GM19099 (cell line): Measurements from ENCODE around the gene FAM168B.

Source experiments
- POLR2A ChIP-seq: IDR thresholded peaks from 3 replicates; pipeline ENCODE4 v1.6.1; 2011; ENCODE audit warnings: low read depth; ENCODE audit not compliant: insufficient read length; ENCODE audit errors: extremely low read depth

FAM168B gene

DNA sequence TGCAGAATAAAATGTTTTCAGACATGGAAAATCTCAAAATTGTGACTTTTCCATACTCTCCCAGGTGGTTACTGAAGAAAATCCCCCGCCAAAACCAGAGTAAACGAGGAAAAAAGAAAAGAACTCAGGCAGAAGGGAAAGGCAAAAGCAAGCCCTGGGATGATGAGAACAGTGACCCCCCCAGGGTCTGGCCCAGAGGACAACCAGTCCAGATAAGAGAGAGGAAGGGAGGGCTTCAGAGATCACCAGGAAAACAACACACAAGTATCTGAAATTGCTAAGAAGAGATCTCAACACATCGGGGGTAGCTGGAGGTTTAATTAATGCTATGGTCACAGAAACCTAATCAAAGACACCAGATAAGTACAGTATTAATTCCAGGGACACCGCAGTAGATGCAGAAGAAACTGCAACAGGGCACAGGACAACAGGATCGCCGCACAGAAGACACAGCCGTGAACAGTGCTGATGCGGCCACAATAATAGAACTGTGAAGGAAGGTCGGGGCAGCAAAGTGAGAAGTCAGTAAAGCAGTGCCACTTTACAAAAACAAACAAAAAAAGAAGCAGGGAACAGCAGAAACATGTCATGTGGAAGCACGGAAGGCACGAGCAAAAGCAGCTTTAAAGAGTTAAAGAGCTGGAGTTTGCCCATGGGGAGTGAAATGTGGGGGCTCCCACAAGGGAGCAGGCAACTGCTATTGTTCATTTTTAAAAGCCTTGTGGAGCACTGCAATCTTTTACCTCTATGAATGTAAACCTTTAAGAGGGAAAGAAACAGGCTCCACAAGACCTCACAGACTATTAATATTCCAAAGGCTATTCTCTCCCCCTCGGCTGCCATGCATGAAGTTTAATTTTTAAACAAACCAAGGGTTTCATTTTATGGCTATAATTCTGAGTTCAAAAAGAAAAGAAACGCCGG, 28.4 kb downstream of the FAM168B start:
- TF ChIP-seq POLR2A = no peak

DNA sequence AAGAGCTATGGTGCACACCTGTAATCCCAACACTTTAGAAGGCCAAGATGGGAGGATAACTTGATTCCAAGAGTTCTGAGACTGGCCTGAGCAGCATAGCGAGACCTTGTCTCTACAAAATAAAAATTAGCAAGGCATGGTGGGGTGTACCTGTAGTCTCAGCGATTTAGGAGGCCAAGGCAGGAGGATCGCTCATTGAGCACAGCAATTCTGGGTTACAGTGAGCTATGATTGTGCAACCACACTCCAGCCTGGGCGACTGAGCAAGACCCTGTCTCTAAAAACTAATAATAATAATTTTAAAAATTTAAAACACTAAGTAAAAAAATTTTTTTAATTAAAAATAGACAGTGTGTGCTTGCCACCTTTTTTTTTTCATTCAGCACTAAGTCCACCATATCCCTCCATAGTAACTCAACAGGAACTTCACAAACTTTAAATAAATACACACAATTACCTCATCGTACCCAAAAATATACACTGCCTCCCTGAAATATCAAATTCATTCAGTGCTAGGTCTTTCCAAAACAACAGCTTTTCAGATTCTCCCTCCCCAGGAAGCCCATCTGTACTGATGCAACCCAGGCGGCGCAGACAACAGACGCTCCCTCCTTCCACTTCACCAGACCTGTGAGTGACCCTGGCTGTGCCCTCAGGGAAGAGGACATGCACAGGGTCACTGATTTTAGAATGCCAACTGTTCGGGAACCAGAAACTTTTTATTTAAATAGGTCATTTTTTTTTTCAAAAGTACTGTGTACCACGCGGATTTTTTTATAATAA, 29.6 kb downstream of the FAM168B start:
- TF ChIP-seq POLR2A = no peak

DNA sequence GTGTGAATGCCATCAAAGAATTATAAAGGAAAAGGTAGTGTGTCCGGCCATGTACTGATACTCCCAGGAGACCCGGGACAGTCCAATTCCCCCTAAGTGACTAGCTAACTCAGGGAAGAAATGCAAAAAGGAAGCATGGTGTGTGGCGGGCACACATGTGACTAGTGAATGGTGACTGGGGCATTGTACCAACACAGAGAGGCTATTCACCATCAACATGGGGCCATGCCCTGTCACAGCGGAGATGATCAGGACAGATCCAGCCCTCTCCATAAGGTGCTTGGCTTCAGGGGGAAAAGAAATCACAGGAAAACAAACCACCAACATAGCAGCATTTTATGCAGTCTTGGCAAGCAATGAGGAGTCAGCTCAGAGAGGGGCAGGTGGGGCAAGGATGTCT, 34.3 kb downstream of the FAM168B start:
- no peak for TF ChIP-seq POLR2A

DNA sequence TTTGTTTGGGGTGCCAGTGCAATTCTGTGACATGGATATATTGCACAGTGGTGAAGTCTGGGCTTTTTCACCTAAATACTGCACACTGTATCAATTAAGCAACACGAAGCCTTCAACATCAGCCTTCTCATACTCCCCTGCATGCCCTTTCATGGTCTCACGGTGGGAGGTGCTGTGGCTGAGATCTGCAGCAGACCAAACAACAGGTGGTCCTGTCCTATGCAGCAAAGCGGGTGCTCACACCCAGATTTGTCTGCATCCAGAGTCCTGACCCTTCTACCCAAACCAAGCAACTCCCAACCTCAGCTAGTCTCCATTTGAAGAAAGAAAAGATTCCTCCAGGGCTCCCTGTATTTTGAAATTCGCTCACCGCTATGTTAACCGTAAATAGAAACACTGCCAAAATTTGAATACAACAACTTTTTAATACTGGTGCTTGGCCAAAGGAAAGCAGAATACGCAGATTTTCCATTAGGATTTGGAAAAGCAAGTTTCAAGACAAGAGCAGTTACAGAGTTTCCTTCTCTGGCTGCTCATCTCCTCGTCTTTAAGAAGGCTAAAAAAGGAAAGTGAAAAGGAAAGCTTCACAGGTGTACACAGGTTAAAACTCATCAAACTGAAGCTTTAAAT, 34.9 kb downstream of the FAM168B start:
- TF ChIP-seq POLR2A = no peak

DNA sequence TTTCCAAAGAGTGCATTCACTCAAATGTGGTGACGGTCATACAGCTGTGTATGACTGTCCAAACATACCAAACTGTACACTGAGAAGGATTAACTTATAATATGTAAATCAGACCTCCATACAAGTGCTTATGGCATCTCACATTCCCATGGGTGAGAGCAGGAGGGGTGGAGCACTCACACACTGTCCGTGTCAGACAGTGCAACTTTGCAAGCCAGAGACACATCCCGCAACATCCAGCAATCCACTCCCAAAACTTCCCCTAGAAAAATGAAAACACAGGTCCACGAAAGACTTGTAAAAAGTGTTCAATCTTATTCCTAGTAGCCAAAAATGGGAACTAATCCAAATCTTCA, 36.4 kb downstream of the FAM168B start:
- TF ChIP-seq POLR2A = no peak

DNA sequence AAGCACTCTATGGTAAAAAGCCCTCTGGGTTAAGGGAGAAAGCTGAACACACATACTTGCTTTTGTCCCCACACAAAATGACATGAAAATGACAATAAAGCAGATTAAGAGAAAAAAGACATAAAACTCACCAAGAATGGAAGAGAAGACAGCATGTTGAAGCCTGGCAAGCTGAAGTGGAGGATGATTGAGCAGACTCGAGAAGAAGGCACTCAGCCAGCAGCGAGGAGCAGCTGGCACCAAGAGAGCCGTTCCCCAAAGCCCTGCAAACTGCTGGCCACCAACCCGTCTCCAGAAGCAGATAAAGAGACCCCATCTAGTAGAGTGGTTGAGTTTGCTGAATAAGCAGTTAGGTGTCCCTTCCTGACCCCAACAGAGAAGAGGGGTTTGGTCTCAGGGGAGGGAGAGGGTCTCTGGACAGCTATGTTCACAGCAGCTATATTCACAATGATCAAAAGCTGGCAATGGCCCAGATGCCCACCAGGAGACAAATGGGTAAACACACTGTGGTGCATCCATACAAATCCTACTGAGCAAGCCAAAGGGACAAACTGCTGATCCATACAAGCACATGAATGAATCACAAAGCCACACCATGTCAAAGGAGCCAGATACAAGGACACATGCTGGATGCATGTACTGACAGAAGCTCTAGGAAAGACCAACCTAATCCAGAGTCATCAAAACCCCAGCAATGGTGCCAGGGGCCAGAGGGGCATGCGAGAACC, 36.9 kb downstream of the FAM168B start:
- TF ChIP-seq POLR2A = no peak

DNA sequence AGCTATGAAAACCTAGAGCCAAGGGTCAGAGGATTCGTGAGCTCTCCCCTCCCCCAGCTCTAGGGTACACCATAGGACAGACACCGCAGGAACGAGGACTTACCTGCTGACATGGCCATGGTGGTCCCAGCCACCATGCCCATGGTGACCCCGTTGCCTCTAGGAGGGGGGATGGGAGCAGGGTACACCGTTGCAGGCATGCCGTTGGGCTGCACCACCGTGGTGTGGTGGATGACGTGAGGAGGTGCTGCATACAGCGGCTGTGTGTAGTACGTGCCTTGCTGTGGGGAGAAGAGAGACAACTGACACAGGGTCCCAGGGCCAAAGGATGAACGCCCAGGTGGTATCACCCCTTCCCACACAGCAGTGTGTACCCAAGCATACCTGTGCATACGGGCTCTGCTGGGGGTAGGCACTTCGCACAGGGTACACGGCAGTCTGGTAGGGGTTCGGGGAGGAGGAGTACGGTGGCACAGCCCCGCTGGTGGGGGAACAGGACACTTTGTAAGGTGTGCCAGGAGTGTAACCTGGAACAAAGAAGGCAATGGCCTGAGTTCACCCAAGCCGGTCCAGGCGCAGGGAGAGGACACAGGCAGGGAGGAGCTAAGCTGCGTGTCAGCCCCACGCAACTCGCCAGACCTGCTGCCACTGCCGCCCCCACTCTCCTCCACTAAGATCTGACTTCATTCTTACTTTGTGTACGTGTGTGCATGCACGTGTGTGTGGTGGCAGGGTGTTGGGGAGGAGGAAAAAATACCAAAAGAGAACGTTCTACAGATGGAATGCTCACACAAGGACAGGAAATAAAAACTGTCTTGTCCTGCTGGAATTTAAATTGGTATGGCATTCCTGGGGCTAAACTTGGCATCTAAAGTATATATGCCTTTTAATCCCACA, 37.8 kb downstream of the FAM168B start:
- no peak for TF ChIP-seq POLR2A

DNA sequence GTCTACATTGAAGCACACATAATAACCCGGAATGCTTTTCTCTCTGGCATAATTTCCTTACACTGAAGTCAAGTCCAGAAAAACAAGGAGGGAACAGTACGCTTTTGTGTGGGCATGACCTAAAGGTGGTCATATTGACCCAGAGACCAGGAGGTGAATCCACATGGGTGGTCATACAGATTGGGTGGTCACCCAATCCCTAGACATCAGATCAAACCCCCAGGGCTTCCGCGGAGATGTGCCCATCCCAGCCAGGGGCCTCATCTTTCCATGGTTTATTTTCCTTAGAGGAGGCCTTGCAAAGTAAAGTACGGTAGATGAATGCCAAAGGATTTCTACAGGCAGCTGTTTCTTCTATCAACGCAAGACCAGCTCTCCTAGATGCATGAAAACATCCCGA, 38.8 kb downstream of the FAM168B start:
- no peak for TF ChIP-seq POLR2A

DNA sequence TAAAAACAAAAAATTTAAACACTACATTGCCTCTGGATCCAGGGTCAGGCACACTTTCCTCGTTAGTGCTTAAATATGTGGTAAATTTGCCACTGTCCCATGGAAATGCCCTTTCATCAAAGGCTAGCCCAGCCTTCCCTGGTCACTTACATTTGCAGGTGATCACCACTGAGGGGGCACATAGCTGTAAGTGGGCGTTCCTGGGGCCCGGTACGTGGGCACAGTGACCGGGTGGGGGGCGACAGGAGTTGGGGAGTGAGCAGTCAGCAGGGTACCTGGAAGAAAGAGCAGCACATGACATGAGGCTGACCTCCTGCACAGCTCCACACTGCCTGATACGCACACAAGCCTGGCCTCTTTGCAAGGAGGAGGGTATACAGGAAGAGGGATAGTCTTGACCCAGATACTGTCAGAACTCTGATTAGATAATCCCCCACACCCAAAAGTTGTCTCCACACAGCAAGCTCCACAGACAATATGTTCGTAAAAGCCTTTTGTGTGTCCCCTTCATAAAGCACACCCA, 40.5 kb downstream of the FAM168B start:
- TF ChIP-seq POLR2A = no peak

DNA sequence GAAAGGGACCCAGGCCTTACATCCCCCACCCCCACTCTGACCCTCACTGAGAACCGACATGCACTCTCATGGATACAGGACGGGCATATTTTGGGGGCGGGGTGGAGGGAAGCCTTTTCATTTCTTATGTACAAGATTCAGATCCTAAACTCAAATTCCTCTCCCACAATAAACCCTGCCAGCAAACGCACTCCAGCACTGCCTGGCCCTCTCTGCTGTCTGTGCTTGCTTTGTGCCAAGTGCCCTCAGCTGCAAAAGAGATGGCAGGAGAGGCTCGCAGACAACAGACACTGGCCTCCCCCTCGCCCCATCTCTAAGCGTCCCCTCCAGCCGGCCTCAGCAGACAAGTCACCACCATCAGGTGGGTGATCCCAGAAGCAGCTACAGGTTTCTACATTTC, 42.4 kb downstream of the FAM168B start:
- no peak for TF ChIP-seq POLR2A

DNA sequence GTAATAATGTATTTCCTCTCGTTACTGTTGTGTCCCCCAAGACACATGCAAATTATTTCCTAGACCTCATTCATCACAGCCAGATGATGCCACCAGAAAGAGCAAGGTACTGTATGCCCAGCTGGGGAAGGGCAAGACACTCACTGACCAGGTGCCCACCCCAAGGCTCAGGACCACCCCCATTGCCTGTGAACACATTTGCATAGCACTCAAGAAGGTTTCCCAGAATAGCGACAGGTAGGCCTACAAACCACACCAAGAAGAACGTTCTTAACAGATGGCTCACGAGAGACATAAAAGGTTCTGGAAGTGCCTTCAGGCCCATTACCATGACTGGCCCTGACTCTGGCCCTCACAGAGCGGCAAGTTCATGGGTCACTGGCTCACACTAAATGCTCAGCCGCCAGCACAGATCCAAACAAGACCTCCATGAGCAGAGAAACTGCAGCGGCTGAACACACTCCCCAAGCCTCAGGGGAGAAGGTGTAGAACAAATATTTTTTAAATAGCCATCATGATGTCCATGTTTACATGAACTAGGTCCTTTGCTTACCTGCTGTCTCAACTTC, 44.0 kb downstream of the FAM168B start:
- no peak for TF ChIP-seq POLR2A

DNA sequence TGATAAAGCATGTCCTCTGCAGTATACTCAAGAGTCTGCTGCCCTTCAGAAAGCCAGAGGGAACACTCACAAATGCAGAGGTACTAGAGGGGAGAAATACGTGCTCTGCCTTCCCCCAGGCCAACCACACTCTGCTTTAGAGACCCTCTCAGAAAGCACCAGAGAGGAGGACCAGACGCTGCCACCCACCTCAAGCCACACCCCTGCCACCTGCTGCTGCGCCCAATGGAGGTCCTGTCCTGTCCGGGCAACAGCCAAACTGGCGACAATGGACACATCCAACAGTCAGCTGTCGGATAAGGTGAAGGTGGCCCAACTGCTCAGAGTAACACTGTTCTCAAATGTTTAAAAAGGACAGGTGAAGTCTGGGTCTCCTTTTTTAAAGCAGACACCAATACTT, 44.6 kb downstream of the FAM168B start:
- TF ChIP-seq POLR2A = no peak

DNA sequence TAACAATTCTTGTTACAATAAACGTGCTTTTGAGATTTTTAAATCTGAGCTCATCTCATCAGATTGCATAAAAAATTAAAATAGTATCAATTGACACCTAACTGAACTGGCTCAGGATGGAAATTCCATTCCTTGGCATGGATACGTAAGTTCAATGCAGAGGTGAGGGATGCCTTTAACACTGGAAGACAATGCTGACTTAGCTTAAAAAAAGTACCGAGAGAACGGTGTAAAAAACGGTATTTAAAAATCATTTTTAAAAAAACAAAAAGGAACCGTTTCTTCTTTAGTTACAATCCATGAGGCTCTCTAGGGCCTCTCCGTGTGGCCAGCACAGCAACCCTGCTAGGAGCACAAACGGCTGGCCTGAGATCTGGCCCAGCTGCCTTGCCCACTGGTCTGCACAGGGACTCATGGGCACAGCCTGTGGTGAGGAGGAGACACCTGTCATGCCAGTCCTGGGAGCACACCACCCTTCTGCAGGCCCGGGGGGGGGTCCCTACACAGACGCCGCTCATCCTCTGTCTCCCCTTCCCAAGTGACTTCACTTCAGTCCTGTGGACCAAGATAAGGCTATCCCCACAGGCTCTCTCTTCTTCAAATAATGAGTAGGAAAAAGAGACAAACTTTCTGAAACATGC, 45.2 kb downstream of the FAM168B start:
- TF ChIP-seq POLR2A = no peak
